Fibroblast of skin of abdomen (primary cell): ENCODE data around the gene NAT8L.

Experiments used
- DNase-seq: peaks from one replicate; pipeline ENCODE4 v3.0.0-alpha.2; 2013

NAT8L gene

GRCh38 chr4:2064276-2064991, 5.3 kb downstream of the NAT8L start:
- no peak for DNase-seq

GRCh38 chr4:2065106-2065930, 6.2 kb downstream of the NAT8L start:
- DNase-seq = no peak

- no peak for DNase-seq
Observed at GRCh38 chr4:2066011-2066551, 7.0 kb downstream of the NAT8L start.

- no peak for DNase-seq
Observed at GRCh38 chr4:2066571-2067445, 7.7 kb downstream of the NAT8L start.

GRCh38 chr4:2067446-2068197, 8.5 kb downstream of the NAT8L start:
- DNase-seq = no peak

GRCh38 chr4:2068198-2068470, 9.0 kb downstream of the NAT8L start:
- no peak for DNase-seq

GRCh38 chr4:2068566-2068965, 9.4 kb downstream of the NAT8L start:
- no peak for DNase-seq

GRCh38 chr4:2069161-2069971, 10.2 kb downstream of the NAT8L start:
- DNase-seq = no peak

- DNase-seq = no peak
Observed at GRCh38 chr4:2069986-2070385, 10.9 kb downstream of the NAT8L start.

- no peak for DNase-seq
Observed at GRCh38 chr4:2070421-2071251, 11.5 kb downstream of the NAT8L start.

GRCh38 chr4:2071252-2071911, 12.3 kb downstream of the NAT8L start:
- no peak for DNase-seq

- no peak for DNase-seq
Observed at GRCh38 chr4:2071912-2072867, 13.1 kb downstream of the NAT8L start.

GRCh38 chr4:2072971-2073807, 14.1 kb downstream of the NAT8L start:
- DNase-seq = no peak

GRCh38 chr4:2073808-2074481, 14.8 kb downstream of the NAT8L start:
- no peak for DNase-seq

- DNase-seq = no peak
Observed at GRCh38 chr4:2074588-2074987, 15.5 kb downstream of the NAT8L start.

GRCh38 chr4:2075171-2075986, 16.3 kb downstream of the NAT8L start:
- no peak for DNase-seq
